Liver (tissue), 3 donors: ENCODE data around the gene ABCA4.

Source experiments
- JUND ChIP-seq, 2 donors: IDR thresholded peaks; 2 replicates each; pipeline ENCODE4 v1.6.1; 2016; ENCODE audit warnings: antibody characterized with exemption in 2 of 2
- TAF1 ChIP-seq: conservative IDR thresholded peaks from 2 replicates; pipeline ENCODE4 v1.6.1; 2016; ENCODE audit warnings: antibody characterized with exemption, mild to moderate bottlenecking
- TF ChIP-seq, protein P1 (sequence below): fragments of 150-350 bp; IDR thresholded peaks from 2 replicates; pipeline ENCODE4 v1.5.1; 2017; ENCODE audit warnings: improper control_type of control experiment, low read depth, low read length; ENCODE audit not compliant: missing input control
- TF ChIP-seq, protein P2 (sequence below): IDR thresholded peaks from 2 replicates; pipeline ENCODE4 v1.6.1; 2016; ENCODE audit warnings: antibody characterized with exemption
- TF ChIP-seq, protein P3 (sequence below): IDR thresholded peaks from 2 replicates; pipeline ENCODE4 v1.6.1; 2016; ENCODE audit warnings: antibody characterized with exemption
- donor health status: healthy.
- donor health status: healthy.

DNA sequence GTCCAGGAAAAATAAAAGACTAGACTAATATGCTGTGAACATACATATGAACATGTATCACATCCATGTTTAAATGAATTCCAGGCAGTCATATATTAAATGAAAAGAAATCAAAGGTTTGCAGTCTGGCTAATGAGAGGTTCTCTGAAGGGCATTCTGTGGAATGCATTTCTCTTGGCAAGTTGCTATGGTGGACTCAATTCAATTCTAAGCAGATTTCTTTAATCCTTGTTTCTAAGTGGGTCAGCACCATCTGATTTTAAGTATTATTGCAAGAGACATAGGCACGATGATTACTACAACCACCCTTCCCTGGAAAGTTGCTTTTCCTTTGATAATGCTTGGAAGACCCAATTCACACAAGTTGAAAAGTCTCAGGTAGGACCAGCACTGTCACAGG, 23.9 kb upstream of the ABCA4 start:
- TF ChIP-seq, protein P1, sequence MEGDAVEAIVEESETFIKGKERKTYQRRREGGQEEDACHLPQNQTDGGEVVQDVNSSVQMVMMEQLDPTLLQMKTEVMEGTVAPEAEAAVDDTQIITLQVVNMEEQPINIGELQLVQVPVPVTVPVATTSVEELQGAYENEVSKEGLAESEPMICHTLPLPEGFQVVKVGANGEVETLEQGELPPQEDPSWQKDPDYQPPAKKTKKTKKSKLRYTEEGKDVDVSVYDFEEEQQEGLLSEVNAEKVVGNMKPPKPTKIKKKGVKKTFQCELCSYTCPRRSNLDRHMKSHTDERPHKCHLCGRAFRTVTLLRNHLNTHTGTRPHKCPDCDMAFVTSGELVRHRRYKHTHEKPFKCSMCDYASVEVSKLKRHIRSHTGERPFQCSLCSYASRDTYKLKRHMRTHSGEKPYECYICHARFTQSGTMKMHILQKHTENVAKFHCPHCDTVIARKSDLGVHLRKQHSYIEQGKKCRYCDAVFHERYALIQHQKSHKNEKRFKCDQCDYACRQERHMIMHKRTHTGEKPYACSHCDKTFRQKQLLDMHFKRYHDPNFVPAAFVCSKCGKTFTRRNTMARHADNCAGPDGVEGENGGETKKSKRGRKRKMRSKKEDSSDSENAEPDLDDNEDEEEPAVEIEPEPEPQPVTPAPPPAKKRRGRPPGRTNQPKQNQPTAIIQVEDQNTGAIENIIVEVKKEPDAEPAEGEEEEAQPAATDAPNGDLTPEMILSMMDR, result no peak
- TF ChIP-seq, protein P2, sequence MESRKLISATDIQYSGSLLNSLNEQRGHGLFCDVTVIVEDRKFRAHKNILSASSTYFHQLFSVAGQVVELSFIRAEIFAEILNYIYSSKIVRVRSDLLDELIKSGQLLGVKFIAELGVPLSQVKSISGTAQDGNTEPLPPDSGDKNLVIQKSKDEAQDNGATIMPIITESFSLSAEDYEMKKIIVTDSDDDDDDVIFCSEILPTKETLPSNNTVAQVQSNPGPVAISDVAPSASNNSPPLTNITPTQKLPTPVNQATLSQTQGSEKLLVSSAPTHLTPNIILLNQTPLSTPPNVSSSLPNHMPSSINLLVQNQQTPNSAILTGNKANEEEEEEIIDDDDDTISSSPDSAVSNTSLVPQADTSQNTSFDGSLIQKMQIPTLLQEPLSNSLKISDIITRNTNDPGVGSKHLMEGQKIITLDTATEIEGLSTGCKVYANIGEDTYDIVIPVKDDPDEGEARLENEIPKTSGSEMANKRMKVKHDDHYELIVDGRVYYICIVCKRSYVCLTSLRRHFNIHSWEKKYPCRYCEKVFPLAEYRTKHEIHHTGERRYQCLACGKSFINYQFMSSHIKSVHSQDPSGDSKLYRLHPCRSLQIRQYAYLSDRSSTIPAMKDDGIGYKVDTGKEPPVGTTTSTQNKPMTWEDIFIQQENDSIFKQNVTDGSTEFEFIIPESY, result no peak
- no peak for TF ChIP-seq JUND (IDR thresholded peaks at IDR 0.05)
- TF ChIP-seq, protein P3, sequence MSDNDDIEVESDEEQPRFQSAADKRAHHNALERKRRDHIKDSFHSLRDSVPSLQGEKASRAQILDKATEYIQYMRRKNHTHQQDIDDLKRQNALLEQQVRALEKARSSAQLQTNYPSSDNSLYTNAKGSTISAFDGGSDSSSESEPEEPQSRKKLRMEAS, result no peak
- TF ChIP-seq TAF1, result no peak
